H9 (cell line): ENCODE measurements around the gene TFF2. TPM values are rescaled to one million over a fixed set of nuclear protein-coding genes. Genes with fewer than 3 reads are reported as not detected.

Source experiments
- DNase-seq: peaks from one replicate; pipeline ENCODE4 v3.0.0-alpha.2; 2017
- H2AFZ ChIP-seq: one replicate; pipeline ENCODE4 v1.6.1; 2013; ENCODE audit warnings: mild to moderate bottlenecking, low read length, control low read depth, moderate library complexity
- H2AK5ac ChIP-seq: 2 replicates; pipeline ENCODE4 v1.6.1; 2013; ENCODE audit warnings: low read length, control low read depth, mixed read lengths; ENCODE audit not compliant: insufficient read length
- H2BK120ac ChIP-seq: one replicate; pipeline ENCODE4 v1.6.1; 2013; ENCODE audit warnings: low read depth, mild to moderate bottlenecking, low read length, control low read depth, inconsistent platforms; ENCODE audit not compliant: poor library complexity, severe bottlenecking
- H2BK12ac ChIP-seq: 2 replicates; pipeline ENCODE4 v1.6.1; 2013; ENCODE audit warnings: low read length, control low read depth, mixed read lengths, low read depth; ENCODE audit not compliant: insufficient read length
- H2BK15ac ChIP-seq: 2 replicates; pipeline ENCODE4 v1.6.1; 2013; ENCODE audit warnings: low read depth, low read length, control low read depth
- H2BK20ac ChIP-seq: one replicate; pipeline ENCODE4 v1.6.1; 2013; ENCODE audit warnings: low read depth, mild to moderate bottlenecking, low read length, control low read depth, inconsistent platforms; ENCODE audit not compliant: poor library complexity, severe bottlenecking
- H2BK5ac ChIP-seq: 2 replicates; pipeline ENCODE4 v1.6.1; 2013; ENCODE audit warnings: low read length, control low read depth, mixed read lengths; ENCODE audit not compliant: insufficient read length
- H3K14ac ChIP-seq: 2 replicates; pipeline ENCODE4 v1.6.1; 2013; ENCODE audit warnings: low read length, control low read depth; ENCODE audit not compliant: insufficient read depth
- H3K18ac ChIP-seq: 2 replicates; pipeline ENCODE4 v1.6.1; 2013; ENCODE audit warnings: low read depth, mild to moderate bottlenecking, mixed read lengths, low read length, control low read depth; ENCODE audit not compliant: insufficient read length
- H3K23ac ChIP-seq: 2 replicates; pipeline ENCODE4 v1.6.1; 2013; ENCODE audit warnings: low read length, control low read depth, mixed read lengths, low read depth; ENCODE audit not compliant: insufficient read length
- H3K23me2 ChIP-seq: 2 replicates; pipeline ENCODE4 v1.6.1; 2013; ENCODE audit warnings: low read depth, mild to moderate bottlenecking, mixed read lengths, low read length, control low read depth; ENCODE audit not compliant: insufficient read length, poor library complexity, severe bottlenecking
- H3K27ac ChIP-seq: 2 replicates; pipeline ENCODE4 v1.5.1; 2013; ENCODE audit warnings: low read length, control low read depth, mixed read lengths, low read depth; ENCODE audit not compliant: insufficient read length
- H3K27me3 ChIP-seq: 2 replicates; pipeline ENCODE4 v1.6.1; 2013; ENCODE audit warnings: low read length, control low read depth, inconsistent platforms; ENCODE audit not compliant: insufficient read depth
- H3K4ac ChIP-seq: 2 replicates; pipeline ENCODE4 v1.6.1; 2013; ENCODE audit warnings: low read depth, mild to moderate bottlenecking, control low read depth, inconsistent platforms, low read length, moderate library complexity
- H3K4me1 ChIP-seq: 2 replicates; pipeline ENCODE4 v1.6.1; 2013; ENCODE audit warnings: low read length, control low read depth, inconsistent platforms; ENCODE audit not compliant: insufficient read depth
- H3K4me2 ChIP-seq: 2 replicates; pipeline ENCODE4 v1.6.1; 2013; ENCODE audit warnings: low read length, control low read depth, mixed read lengths; ENCODE audit not compliant: insufficient read length, insufficient read depth
- H3K56ac ChIP-seq: 2 replicates; pipeline ENCODE4 v1.6.1; 2013; ENCODE audit warnings: low read depth, mild to moderate bottlenecking, mixed read lengths, low read length, control low read depth; ENCODE audit not compliant: insufficient read length
- H3K79me1 ChIP-seq: 2 replicates; pipeline ENCODE4 v1.6.1; 2013; ENCODE audit warnings: low read depth, mild to moderate bottlenecking, moderate library complexity, low read length, control low read depth, inconsistent platforms; ENCODE audit not compliant: insufficient read depth, poor library complexity, severe bottlenecking
- H3K79me2 ChIP-seq: 2 replicates; pipeline ENCODE4 v1.6.1; 2013; ENCODE audit warnings: low read length, control low read depth, inconsistent platforms; ENCODE audit not compliant: insufficient read depth
- H3K9ac ChIP-seq: 2 replicates; pipeline ENCODE4 v1.6.1; 2013; ENCODE audit warnings: low read length, control low read depth, mixed read lengths; ENCODE audit not compliant: insufficient read length; ENCODE audit errors: extremely low read depth
- H3K9me3 ChIP-seq: one replicate; pipeline ENCODE4 v1.6.1; 2013; ENCODE audit warnings: low read depth, low read length, inconsistent platforms; ENCODE audit not compliant: control insufficient read depth
- H3T11ph ChIP-seq: one replicate; pipeline ENCODE4 v1.6.1; 2013; ENCODE audit warnings: mild to moderate bottlenecking, low read length, control low read depth, inconsistent platforms
- H4K20me1 ChIP-seq: one replicate; pipeline ENCODE4 v1.6.1; 2013; ENCODE audit not compliant: control insufficient read depth, insufficient read length, insufficient read depth
- H4K5ac ChIP-seq: 2 replicates; pipeline ENCODE4 v1.6.1; 2013; ENCODE audit warnings: low read depth, mild to moderate bottlenecking, mixed read lengths, low read length, control low read depth; ENCODE audit not compliant: insufficient read length
- H4K8ac ChIP-seq: replicated peaks from 2 replicates; pipeline ENCODE4 v1.6.1; 2013; ENCODE audit warnings: low read length, control low read depth, mixed read lengths, low read depth; ENCODE audit not compliant: insufficient read length
- H4K91ac ChIP-seq: 2 replicates; pipeline ENCODE4 v1.6.1; 2013; ENCODE audit warnings: low read depth, mild to moderate bottlenecking, moderate library complexity, mixed read lengths, low read length, control low read depth; ENCODE audit not compliant: insufficient read length
- H3K27ac Mint-ChIP-seq, 3 experiments: 2 replicates in 2 of 3; 3 replicates in 1 of 3; pipeline ENCODE4 v1.8.0; 2020 to 2021; ENCODE audit warnings: mixed read lengths in 3 of 3, mild to moderate bottlenecking in 1 of 3, moderate library complexity in 1 of 3
- H3K27me3 Mint-ChIP-seq: 2 replicates; pipeline ENCODE4 v1.8.0; 2021; ENCODE audit warnings: low read depth, mild to moderate bottlenecking, moderate library complexity, mixed read lengths
- H3K36me3 Mint-ChIP-seq, 3 experiments: 2 replicates in 2 of 3; 3 replicates in 1 of 3; pipeline ENCODE4 v1.8.0; 2020 to 2021; ENCODE audit warnings: low read depth in 3 of 3, mixed read lengths in 3 of 3; ENCODE audit not compliant: insufficient read depth in 1 of 3
- H3K4me1 Mint-ChIP-seq, 2 experiments: 2 replicates each; pipeline ENCODE4 v1.8.0; 2020; ENCODE audit warnings: mixed read lengths in 2 of 2
- H3K4me3 Mint-ChIP-seq, 2 experiments: 2 replicates in 1 of 2; 3 replicates in 1 of 2; pipeline ENCODE4 v1.8.0; 2020 to 2021; ENCODE audit warnings: mild to moderate bottlenecking in 2 of 2, mixed read lengths in 2 of 2, moderate library complexity in 1 of 2
- H3K9me3 Mint-ChIP-seq, 2 experiments: 2 replicates in 1 of 2; 3 replicates in 1 of 2; pipeline ENCODE4 v1.8.0; 2020; ENCODE audit warnings: mild to moderate bottlenecking in 2 of 2, mixed read lengths in 2 of 2, moderate library complexity in 1 of 2
- CTCF ChIP-seq: fragments of 200-600 bp; sonication (generic); conservative IDR thresholded peaks from 3 replicates; pipeline ENCODE4 v1.8.0; 2021; ENCODE audit warnings: antibody characterized with exemption, mild to moderate bottlenecking
- WGBS: extraction: QIAGEN DNeasy Blood & Tissue Kit; methylation state at CpG from one replicate; pipeline ENCODE4 v1.1.7; 2013; ENCODE audit warnings: missing lambda C conversion rate, low lambda C conversion rate, mixed read lengths; ENCODE audit not compliant: insufficient read length; ENCODE audit errors: extremely low coverage; 5-methylcytosine and 5-hydroxymethylcytosine counted together
- total RNA-seq: library from RNA; stranded (reverse); gene quantifications from 2 replicates; pipeline ENCODE4 v1.2.1, GENCODE V29; 2021

The TFF2 gene
- total RNA-seq, 1 experiment from 2014 or later, result not detected

GRCh38 chr21:42320791-42321190 is 30.0 kb downstream of the TFF2 start:
- no peak overlapping the region; a peak in 1 of 7 replicates for H3K27ac Mint-ChIP-seq
- H3K9me3 Mint-ChIP-seq, result peaks cover 0 to 9% of the 10 kb centered on the region in 2 experiments; a peak in 2 of 5 replicates
- Histone ChIP-seq H3K79me2 (no peaks in the 10 kb centered on the region), H4K91ac (no peak overlapping the region), H4K20me1 (no peaks in the 10 kb centered on the region), H4K8ac (no peak overlapping the region), H2BK20ac (no peak overlapping the region), H2BK15ac (no peak overlapping the region), H3K9me3 (no peaks in the 10 kb centered on the region), H3K79me1 (no peaks in the 10 kb centered on the region), H2AK5ac (no peak overlapping the region), H3T11ph (no peak overlapping the region), H2BK12ac (no peak overlapping the region), H3K9ac (no peak overlapping the region), H3K23me2 (no peaks in the 10 kb centered on the region), H3K27ac (no peak overlapping the region), H3K4me2 (no peak overlapping the region), H2BK120ac (no peak overlapping the region), H3K14ac (no peak overlapping the region), H2AFZ (no peak overlapping the region), H3K18ac (no peak overlapping the region), H3K27me3 (no peaks in the 10 kb centered on the region), H3K4ac (no peak overlapping the region), H3K4me1 (peaks cover 7% of the 10 kb centered on the region; the same call in 1 of the 2 replicates), H2BK5ac (no peak overlapping the region), H3K23ac (no peak overlapping the region), H3K56ac (no peak overlapping the region), H4K5ac (no peak overlapping the region)
- no peak overlapping the region for H3K4me3 Mint-ChIP-seq
- H3K27me3 Mint-ChIP-seq, result peaks cover 3% of the 10 kb centered on the region; the same call in 1 of the 2 replicates
- WGBS, result no CpG with 5 or more reads among the region's 8 CpGs
- peaks cover 0 to 3% (median 0%) of the 10 kb centered on the region in 3 experiments; a peak in 2 of 7 replicates for H3K36me3 Mint-ChIP-seq
- H3K4me1 Mint-ChIP-seq, result peaks cover 27 to 30% of the 10 kb centered on the region in 2 experiments
- TF ChIP-seq CTCF, result no peak
- no peak for DNase-seq
